GM18951 (cell line): ENCODE measurements around the gene PIBF1.
"Not testable (repeated sequence)": the region's sequence is repeated elsewhere in the genome, so short reads cannot be mapped to it uniquely, and the experiment has no call there.

Source experiments
- POLR2A ChIP-seq: IDR thresholded peaks from 4 replicates; pipeline ENCODE4 v1.6.1; 2011; ENCODE audit warnings: mild to moderate bottlenecking; ENCODE audit not compliant: insufficient read length, insufficient read depth; ENCODE audit errors: extremely low read depth
- in situ Hi-C: fragments of 300-500 bp; cut with MboI; formaldehyde crosslinking; loops from one replicate; pipeline ENCODE4 v1.12.0; 2022; ENCODE audit warnings: low sequenced_read_pairs, mixed read lengths, inconsistent platforms; ENCODE audit not compliant: unreplicated experiment

PIBF1 gene

DNA sequence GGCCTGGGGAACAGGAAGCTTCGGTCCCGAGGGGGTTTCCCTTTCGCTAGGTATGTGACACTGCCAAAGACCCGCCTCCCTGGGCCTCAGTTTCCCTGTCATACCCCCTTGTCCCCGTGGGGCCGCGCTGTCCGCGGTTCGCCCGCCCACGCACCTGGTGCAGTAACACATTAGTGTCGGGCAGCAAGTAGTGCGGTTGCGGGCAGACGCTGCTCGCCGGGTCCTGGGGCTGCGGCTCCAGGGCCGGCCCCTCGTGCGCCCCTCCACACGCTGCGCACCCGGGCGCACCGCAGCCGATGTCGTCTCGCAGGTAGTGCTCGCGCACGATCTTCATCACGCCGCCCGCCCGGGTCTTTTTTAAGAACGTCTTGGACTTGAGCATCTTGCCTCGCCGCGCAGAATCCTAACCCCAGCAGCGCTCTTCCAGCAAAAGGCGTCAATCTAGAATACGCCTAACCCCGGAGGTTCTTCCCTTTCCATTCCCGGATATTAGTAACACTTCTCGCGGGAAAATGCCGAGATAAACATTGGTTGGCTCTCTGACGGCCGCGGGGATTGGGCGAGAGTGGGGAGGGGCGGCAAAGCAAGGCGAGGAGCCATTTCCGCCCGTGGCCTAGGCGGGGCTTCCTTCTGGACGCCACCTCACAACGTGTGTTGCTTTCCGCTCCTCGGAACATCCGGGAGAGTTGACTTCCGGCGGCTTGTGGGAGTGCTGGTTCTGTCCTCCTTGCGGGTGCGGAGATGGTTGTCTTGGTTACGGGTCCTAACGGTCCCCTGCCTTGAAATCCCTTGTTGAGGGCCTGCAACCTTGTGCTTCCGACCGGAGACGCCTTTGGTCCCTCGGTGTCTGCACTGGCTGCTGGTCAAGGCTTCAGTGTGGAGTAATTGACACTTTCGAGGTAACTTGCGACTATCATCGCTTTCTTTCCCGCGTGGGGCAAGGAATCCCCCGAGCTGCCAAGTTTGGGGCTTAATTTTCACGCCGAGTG is at the start of gene PIBF1, which contains the start of gene DIS3:
PIBF1 (plus strand) TSS at position 683 of the 989 bp plus-strand sequence. CDS start 1,337 bp downstream, outside the sequence.
DIS3 (minus strand) TSS at position 450 of the 989 bp plus-strand sequence; CDS start at position 382, 68 bp downstream.
- in situ Hi-C loops: no loop called here
- peak; percentile 80 for TF ChIP-seq POLR2A

DNA sequence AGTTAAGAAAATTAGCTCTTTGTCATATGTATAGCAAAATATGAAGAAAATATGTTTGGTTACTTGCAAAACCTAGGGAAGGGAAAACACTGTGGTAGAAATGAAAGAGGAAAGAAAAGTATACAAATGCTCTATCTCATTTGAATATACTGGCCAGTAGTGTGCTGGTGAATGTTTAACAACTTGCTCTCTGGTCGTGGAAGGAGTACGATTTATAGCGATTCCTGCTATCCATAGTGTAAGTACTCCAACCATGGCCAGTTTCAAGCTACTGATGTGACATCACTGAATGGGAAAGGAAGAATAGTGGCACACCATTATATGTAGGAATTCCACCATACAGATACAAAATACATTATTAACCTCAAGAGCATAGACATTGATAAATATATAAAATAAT is 44.9 kb upstream of the PIBF1 start:
- in situ Hi-C loops: no loop called here
- no peak for TF ChIP-seq POLR2A

GRCh38 chr13:72740015-72740414 is 41.9 kb upstream of the PIBF1 start:
- in situ Hi-C loops: no loop called here
- TF ChIP-seq POLR2A: no peak

- no peak for TF ChIP-seq POLR2A
- in situ Hi-C loops: no loop called here
Measured at GRCh38 chr13:72745260-72745659, 36.7 kb upstream of the PIBF1 start.

DNA sequence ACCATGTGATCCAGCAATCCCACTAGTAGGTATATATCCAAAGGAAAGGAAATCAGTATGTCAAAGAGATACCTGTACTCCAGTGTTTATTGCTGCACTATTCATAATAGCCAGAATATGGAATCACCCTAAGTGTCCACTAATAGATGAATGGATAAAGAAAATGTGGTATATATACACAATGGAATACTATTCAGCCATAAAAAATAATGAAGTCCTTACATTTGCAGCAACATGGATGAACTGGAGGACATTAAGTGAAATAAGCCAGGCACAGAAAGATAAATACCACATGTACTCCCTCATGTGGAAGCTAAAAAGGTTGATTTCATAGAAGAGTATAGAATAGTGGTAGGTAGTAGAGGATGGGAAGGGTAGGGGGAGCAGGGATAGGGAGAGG is 30.7 kb upstream of the PIBF1 start:
- no peak for TF ChIP-seq POLR2A
- in situ Hi-C loops: no loop called here

- no peak for TF ChIP-seq POLR2A
- in situ Hi-C loops: no loop called here
Measured at GRCh38 chr13:72754111-72754510, 27.8 kb upstream of the PIBF1 start.

GRCh38 chr13:72757792-72758535 is 24.0 kb upstream of the PIBF1 start:
- in situ Hi-C loops: no loop called here
- no peak for TF ChIP-seq POLR2A

- in situ Hi-C loops: no loop called here
- TF ChIP-seq POLR2A: no peak
Measured at GRCh38 chr13:72760189-72760588, 21.7 kb upstream of the PIBF1 start.

- in situ Hi-C loops: no loop called here
- no peak for TF ChIP-seq POLR2A
Measured at GRCh38 chr13:72763411-72763810, 18.5 kb upstream of the PIBF1 start.

DNA sequence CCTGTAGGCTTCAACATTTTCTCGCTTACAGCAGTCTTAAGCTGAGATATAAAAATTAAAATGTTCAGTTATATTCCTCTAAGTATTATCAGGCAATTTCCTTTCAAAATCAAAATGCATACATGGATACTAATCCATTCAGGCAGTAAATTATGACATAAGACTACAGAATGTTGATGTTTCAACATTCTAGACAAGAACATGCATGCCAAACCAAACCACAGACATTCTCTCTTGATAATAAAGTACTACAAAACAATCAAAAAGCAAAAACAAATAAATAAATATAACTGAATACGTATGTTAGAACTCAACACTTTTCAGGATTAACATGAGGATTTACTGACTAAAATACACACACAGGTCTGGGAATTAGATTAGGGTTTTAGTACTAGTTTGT is 7.9 kb upstream of the PIBF1 start:
- no peak for TF ChIP-seq POLR2A

GRCh38 chr13:72782717-72783116 is 784 bp downstream of the PIBF1 start:
- in situ Hi-C loops: no loop called here
- TF ChIP-seq POLR2A: no peak

More for the DNA sequence above, 7.9 kb upstream of the PIBF1 start:
- in situ Hi-C loops: no loop called here

- in situ Hi-C loops: not testable (repeated sequence)
Measured at GRCh38 chr13:72784679-72785078, 2.7 kb downstream of the PIBF1 start.

DNA sequence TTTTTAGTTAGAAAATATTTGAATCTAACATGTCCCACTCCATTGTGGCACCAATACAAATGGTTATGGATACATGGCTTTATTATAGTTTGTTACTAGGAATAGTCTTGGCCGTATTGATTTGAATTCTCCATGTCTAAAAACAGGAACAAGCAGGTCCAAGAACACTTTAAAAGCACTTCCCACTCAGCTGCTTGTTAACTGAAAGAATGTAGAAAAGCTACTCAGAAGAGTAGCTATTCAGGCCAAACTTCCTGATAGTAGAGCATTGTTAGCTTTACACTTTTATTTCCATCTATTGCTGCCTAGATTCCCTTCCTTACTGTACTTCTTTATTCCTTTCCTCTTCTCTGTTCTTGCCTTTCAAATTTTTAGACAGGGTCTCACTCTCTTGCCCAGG is 6.9 kb downstream of the PIBF1 start:
- TF ChIP-seq POLR2A: no peak

DNA sequence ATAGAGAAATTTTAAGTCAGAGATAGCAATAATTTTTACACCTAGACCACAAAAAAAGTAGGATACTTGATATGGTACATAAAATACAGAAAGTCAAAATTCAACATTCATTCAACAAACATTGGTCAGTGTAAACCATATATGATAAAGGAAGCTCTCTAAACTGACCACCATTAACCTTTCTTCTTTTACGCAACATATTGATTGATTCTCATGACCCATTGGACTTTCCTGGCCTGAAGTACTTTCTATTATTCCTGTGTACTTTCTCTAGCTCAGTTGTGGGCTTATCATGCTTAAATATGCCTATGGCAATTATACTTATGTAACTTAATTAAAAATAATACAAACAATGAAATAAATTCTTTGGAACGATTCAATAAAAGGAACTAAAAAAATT is 10.7 kb downstream of the PIBF1 start:
- TF ChIP-seq POLR2A: no peak
- in situ Hi-C loops: no loop called here

More for the DNA sequence above, 6.9 kb downstream of the PIBF1 start:
- in situ Hi-C loops: no loop called here

GRCh38 chr13:72798817-72799216 is 16.9 kb downstream of the PIBF1 start:
- in situ Hi-C loops: no loop called here
- TF ChIP-seq POLR2A: no peak
